K562 (cell line): ENCODE results near the gene PRKCE. TPM values are rescaled to one million over a fixed set of nuclear protein-coding genes. Genes with fewer than 3 reads are reported as not detected.

Experiments
- ATAC-seq: fragments of 200-7000 bp; cut with Tn5 transposase; 3 replicates; pipeline ENCODE4 v1.9.1; 2020; ENCODE audit warnings: moderate library complexity
- BruUV-seq: library from RNA; stranded (reverse); fragments of 400-500 nt; replicated peaks from 2 replicates; lab custom pipeline; 2021; lab: Mats Ljungman, UMichigan
- CTCF ChIA-PET: fragments of 300-600 bp; formaldehyde crosslinking; extraction: SDS; loops from one replicate; lab custom pipeline; 2021; ENCODE audit warnings: low intra/inter-chr PET ratio; lab: Yijun Ruan, JAX
- POLR2A ChIA-PET: fragments of 300-600, 350-650 bp; sonication (Branson Sonifier 250); formaldehyde crosslinking; extraction: SDS; loops from one replicate; lab custom pipeline; 2021; ENCODE audit warnings: antibody characterized with exemption, inconsistent platforms; lab: Yijun Ruan, JAX
- DNase-seq, 4 experiments: peaks; one replicate each; pipeline versions ENCODE4 v3.0.0 to v3.0.0-alpha.2; 2011 to 2018; ENCODE audit warnings: low spot score in 3 of 4, mixed read lengths in 3 of 4; ENCODE audit errors: extremely low read depth in 1 of 4
- FAIRE-seq: peaks from 2 replicates; lab custom pipeline; 2011; peaks lifted over from hg19 to GRCh38; lab: Jason Lieb, UNC
- H2AFZ ChIP-seq: 2 replicates; pipeline ENCODE4 v1.6.0; 2011; ENCODE audit warnings: low read depth, low read length, control low read depth, inconsistent platforms
- H3K27ac ChIP-seq: fragments of 200-600 bp; 3 replicates; pipeline ENCODE4 v1.8.0; 2011; ENCODE audit warnings: low read depth, mild to moderate bottlenecking, control low read depth, inconsistent platforms, low read length, moderate library complexity, mixed read lengths; ENCODE audit errors: extremely low read depth
- H3K27me3 ChIP-seq, 2 experiments: fragments of 300-600 bp in 1 of 2; 2 replicates in 1 of 2; 3 replicates in 1 of 2; pipeline versions ENCODE4 v1.6.0 to v1.8.0; 2011; ENCODE audit warnings: inconsistent platforms in 2 of 2, low read length in 2 of 2, mild to moderate bottlenecking in 1 of 2, mixed read lengths in 1 of 2, moderate library complexity in 1 of 2; ENCODE audit not compliant: control insufficient read depth in 2 of 2, insufficient read depth in 2 of 2
- H3K36me3 ChIP-seq: fragments of 300-600 bp; 3 replicates; pipeline ENCODE4 v1.8.0; 2011; ENCODE audit warnings: mild to moderate bottlenecking, low read length, inconsistent platforms; ENCODE audit not compliant: control insufficient read depth, insufficient read depth
- H3K4me1 ChIP-seq, 2 experiments: fragments of 200-600 bp in 1 of 2; replicated peaks in 1 of 2; 2 replicates in 1 of 2; 3 replicates in 1 of 2; pipeline versions ENCODE4 v1.5.1 to v1.8.0; 2011; ENCODE audit warnings: inconsistent platforms in 2 of 2, low read length in 2 of 2, mild to moderate bottlenecking in 1 of 2, mixed read lengths in 1 of 2, moderate library complexity in 1 of 2; ENCODE audit not compliant: control insufficient read depth in 2 of 2, insufficient read depth in 2 of 2
- H3K4me2 ChIP-seq: 2 replicates; pipeline ENCODE4 v1.6.1; 2011; ENCODE audit warnings: low read length, control low read depth, inconsistent platforms, mixed read lengths; ENCODE audit not compliant: insufficient read depth
- H3K4me3 ChIP-seq: fragments of 200-600 bp; sonication (generic), shearing (Covaris generic); 2 replicates; pipeline ENCODE4 v1.5.1; 2016; ENCODE audit warnings: control low read depth, inconsistent platforms
- H3K79me2 ChIP-seq: fragments of 200-600 bp; 3 replicates; pipeline ENCODE4 v1.8.0; 2011; ENCODE audit warnings: low read length, inconsistent platforms; ENCODE audit not compliant: control insufficient read depth, insufficient read depth
- H3K9ac ChIP-seq, 2 experiments: 2 replicates each; pipeline versions ENCODE4 v1.6.0 to v1.6.1; 2011; ENCODE audit warnings: low read depth in 2 of 2, low read length in 2 of 2, control low read depth in 1 of 2, inconsistent platforms in 1 of 2, mild to moderate bottlenecking in 1 of 2, mixed read lengths in 1 of 2; ENCODE audit not compliant: insufficient read depth in 1 of 2
- H3K9me1 ChIP-seq: one replicate; pipeline ENCODE4 v1.6.0; 2011; ENCODE audit warnings: inconsistent platforms, mild to moderate bottlenecking, low read length, moderate library complexity; ENCODE audit not compliant: control insufficient read depth, insufficient read depth
- H3K9me3 ChIP-seq: replicated peaks from 2 replicates; pipeline ENCODE4 v1.5.1; 2011; ENCODE audit warnings: low read depth, low read length, inconsistent platforms; ENCODE audit not compliant: control insufficient read depth, insufficient read depth
- H4K20me1 ChIP-seq: replicated peaks from 2 replicates; pipeline ENCODE4 v1.6.1; 2011; ENCODE audit warnings: low read length, inconsistent platforms, mixed read lengths; ENCODE audit not compliant: control insufficient read depth, insufficient read depth
- ATF2 ChIP-seq: sonication (generic); formaldehyde crosslinking; IDR thresholded peaks from 2 replicates; pipeline ENCODE4 v1.8.1; 2022; ENCODE audit warnings: missing genetic modification reagents
- DACH1 ChIP-seq: fragments of 450-650 bp; IDR thresholded peaks from 2 replicates; pipeline ENCODE4 v1.6.1; 2018; ENCODE audit not compliant: partially characterized antibody
- DPF2 ChIP-seq: fragments of 450-650 bp; IDR thresholded peaks from 2 replicates; pipeline ENCODE4 v1.6.1; 2016
- FOSL1 ChIP-seq: fragments of 200-800 bp; sonication (Bioruptor generic); conservative IDR thresholded peaks from 2 replicates; pipeline ENCODE4 v1.6.1; 2016; ENCODE audit warnings: missing genetic modification characterization, missing compliant biosample characterization
- LARP7 ChIP-seq: fragments of 450-650 bp; IDR thresholded peaks from 2 replicates; pipeline ENCODE4 v1.6.1; 2016
- MAX ChIP-seq: sonication (generic); formaldehyde crosslinking; IDR thresholded peaks from 2 replicates; pipeline ENCODE4 v1.9.0; 2022; ENCODE audit warnings: mild to moderate bottlenecking, missing genetic modification reagents
- MYNN ChIP-seq, 2 experiments: sonication (generic); formaldehyde crosslinking in 1 of 2; IDR thresholded peaks; 2 replicates each; pipeline versions ENCODE4 v1.5.0 to v1.6.1; 2016 to 2020; ENCODE audit warnings: antibody characterized with exemption in 1 of 2, missing genetic modification reagents in 1 of 2
- NCOA4 ChIP-seq: fragments of 450-650 bp; IDR thresholded peaks from 2 replicates; pipeline ENCODE4 v1.6.1; 2018; ENCODE audit warnings: mild to moderate bottlenecking; ENCODE audit not compliant: partially characterized antibody
- NCOR1 ChIP-seq: fragments of 450-650 bp; IDR thresholded peaks from 2 replicates; pipeline ENCODE4 v1.6.1; 2016; ENCODE audit warnings: mild to moderate bottlenecking, moderate library complexity
- NR2C1 ChIP-seq, 2 experiments: fragments of 450-650 bp; IDR thresholded peaks; 2 replicates each; pipeline ENCODE4 v1.6.1; 2017; ENCODE audit warnings: mild to moderate bottlenecking in 2 of 2, antibody characterized with exemption in 1 of 2, inconsistent platforms in 1 of 2, missing compliant biosample characterization in 1 of 2, missing genetic modification characterization in 1 of 2
- POLR2G ChIP-seq: fragments of 200-400 bp; formaldehyde crosslinking; IDR thresholded peaks from 2 replicates; pipeline ENCODE4 v1.6.1; 2017; ENCODE audit warnings: low read depth, mild to moderate bottlenecking, antibody characterized with exemption, low read length, moderate library complexity
- SMAD2 ChIP-seq: fragments of 150-350 bp; IDR thresholded peaks from 2 replicates; pipeline ENCODE4 v1.6.1; 2014; ENCODE audit warnings: low read depth, mild to moderate bottlenecking, low read length
- SMAD4 ChIP-seq: fragments of 250-450 bp; sonication (Bioruptor Pico); conservative IDR thresholded peaks from 2 replicates; pipeline ENCODE4 v1.8.0; 2021; ENCODE audit warnings: inconsistent platforms, mild to moderate bottlenecking, moderate library complexity
- SMARCB1 ChIP-seq: IDR thresholded peaks from 2 replicates; pipeline ENCODE4 v1.6.1; 2011; ENCODE audit warnings: improper control_type of control experiment, low read depth; ENCODE audit not compliant: insufficient read length
- SNRNP70 ChIP-seq: fragments of 200-400 bp; formaldehyde crosslinking; optimal IDR thresholded peaks from 2 replicates; pipeline ENCODE3; 2017; ENCODE audit warnings: low read depth, low read length
- TCFL5 ChIP-seq: fragments of 250-450 bp; sonication (Bioruptor Pico); conservative IDR thresholded peaks from 2 replicates; pipeline ENCODE4 v1.6.1; 2021; ENCODE audit warnings: mild to moderate bottlenecking, moderate library complexity, matching md5 sums
- THRAP3 ChIP-seq: fragments of 450-650 bp; IDR thresholded peaks from 2 replicates; pipeline ENCODE4 v1.6.1; 2016; ENCODE audit warnings: mild to moderate bottlenecking, inconsistent platforms, borderline replicate concordance
- THRB ChIP-seq: fragments of 450-650 bp; formaldehyde crosslinking; conservative IDR thresholded peaks from 2 replicates; pipeline ENCODE4 v1.4.0; 2022; ENCODE audit warnings: mild to moderate bottlenecking, missing genetic modification characterization
- TRIM28 ChIP-seq: fragments of 450-650 bp; IDR thresholded peaks from 2 replicates; pipeline ENCODE4 v1.6.1; 2017
- YBX1 ChIP-seq: fragments of 450-650 bp; IDR thresholded peaks from 2 replicates; pipeline ENCODE4 v1.7.1; 2016; ENCODE audit warnings: mild to moderate bottlenecking
- ZBTB8A ChIP-seq: fragments of 450-650 bp; IDR thresholded peaks from 2 replicates; pipeline ENCODE4 v1.6.1; 2018; ENCODE audit warnings: mild to moderate bottlenecking, moderate library complexity; ENCODE audit not compliant: partially characterized antibody
- ZNF696 ChIP-seq: fragments of 250-450 bp; sonication (Bioruptor Pico); conservative IDR thresholded peaks from 2 replicates; pipeline ENCODE4 v1.4.0; 2020; ENCODE audit warnings: mild to moderate bottlenecking, moderate library complexity
- WGBS: fragments of 100-300 bp; shearing (Covaris generic); methylation state at CpG from one replicate; pipeline ENCODE4 v1.1.6; 2016; ENCODE audit warnings: low coverage, mixed read lengths; ENCODE audit not compliant: insufficient coverage; ENCODE audit errors: missing lambda C conversion rate; 5-methylcytosine and 5-hydroxymethylcytosine counted together
- in situ Hi-C: fragments of 300-500 bp; cut with MboI; formaldehyde crosslinking; loops from 4 replicates; pipeline ENCODE4 v1.15.0; 2018; ENCODE audit warnings: inconsistent platforms, mixed read lengths
- intact Hi-C: fragments of 100-400 bp; cut with micrococcal nuclease; formaldehyde crosslinking; loops from 2 replicates; pipeline ENCODE4 v1.14.2; 2022
- polyA plus RNA-seq, 8 experiments: library from polyadenylated mRNA; depleted of rRNA in 4 of 8; stranded (reverse) in 5 of 8; unstranded in 3 of 8; fragments of >200 nt; fragmentation: Nextera tagmentation in 2 of 8; fragmentation: Illumina TruSeq in 1 of 8; extraction: Ambion mirVana in 2 of 8; extraction: Trizol in 1 of 8; gene quantifications; 2 replicates each; pipeline versions ENCODE4 v1.2.1 to v1.2.3, GENCODE V29; 2011 to 2014; ENCODE audit warnings: inconsistent platforms in 1 of 8, missing spikeins in 1 of 8
- total RNA-seq, 7 experiments: library from RNA; depleted of rRNA in 6 of 7; stranded (reverse); fragments of >200 nt in 6 of 7; fragmentation: Illumina TruSeq in 2 of 7; extraction: Trizol in 2 of 7; gene quantifications; 2 replicates each; pipeline versions ENCODE4 v1.2.1 to v1.2.3, GENCODE V29; 2011 to 2021; ENCODE audit warnings: low replicate concordance in 1 of 7

PRKCE gene
- total and polyA plus RNA-seq, 9 of the 15 experiments (the other 6 are each of a cell fraction or from before 2014, with no cell fraction given) = 0.06 to 1.0 (median 0.22) TPM; not detected in 1

GRCh38 chr2:45826884-45827635 is 175.6 kb downstream of the PRKCE start:
- H3K27me3 ChIP-seq = peaks cover 6 to 22% of the 10 kb centered on the region in 2 experiments; a peak in 4 of 5 replicates
- ATAC-seq (no peak), DNase-seq (no peak), FAIRE-seq (no peak)
- no peak overlapping the region for H3K27ac ChIP-seq
- H3K4me3 ChIP-seq = no peak overlapping the region
- H3K4me1 ChIP-seq = no peaks in the 10 kb centered on the region; a peak in 2 of 5 replicates
- no peak overlapping the region for H3K4me2 ChIP-seq
- CTCF ChIA-PET = no interaction called here
- H2AFZ ChIP-seq = no peak overlapping the region
- no TSS peak for BruUV-seq
- H4K20me1 ChIP-seq = no peaks in the 10 kb centered on the region
- 3% methylated on average over 9 of the region's 10 CpGs for WGBS
- H3K9me3 ChIP-seq = 0 out of 2 replicates have a peak, but pooled peaks cover 2% of the 10 kb centered on the region
- H3K9me1 ChIP-seq = no peaks in the 10 kb centered on the region
- no peaks in the 10 kb centered on the region for H3K36me3 ChIP-seq
- H3K79me2 ChIP-seq = no peaks in the 10 kb centered on the region
- intact Hi-C loops (no loop called here), in situ Hi-C loops (no loop called here)
- no peak overlapping the region for H3K9ac ChIP-seq
- POLR2A ChIA-PET = interaction anchor here (0.7 kb wide), 1 partner anchor 1212 kb away, joined by 3 read pairs; no protein-coding TSS in a partner anchor
- no peak for TF ChIP-seq THRAP3
- TF ChIP-seq DPF2 = no peak
- TF ChIP-seq YBX1 = no peak
- peak; percentile 38; the same call in 1 of the 2 replicates for TF ChIP-seq MAX (CRISPR knock-in tag)
- TF ChIP-seq MYNN (IDR thresholded peaks at IDR 0.05) = no peak
- TF ChIP-seq MYNN (CRISPR knock-in tag; IDR thresholded peaks at IDR 0.05) = no peak
- no peak for TF ChIP-seq ZBTB8A
- no peak for TF ChIP-seq TRIM28
- TF ChIP-seq SMAD2 = no peak
- TF ChIP-seq SMARCB1 = no peak
- no peak for TF ChIP-seq NCOR1
- no peak for TF ChIP-seq POLR2G
- TF ChIP-seq ZNF696 (CRISPR knock-in tag) = no peak
- no peak for TF ChIP-seq THRB (CRISPR knock-in tag)
- no peak for TF ChIP-seq LARP7
- no peak for TF ChIP-seq SMAD4 (CRISPR knock-in tag)
- no peak for TF ChIP-seq DACH1
- no peak for TF ChIP-seq NR2C1 (IDR thresholded peaks at IDR 0.05)
- no peak for TF ChIP-seq NR2C1 (tag; IDR thresholded peaks at IDR 0.05)
- no peak for TF ChIP-seq SNRNP70
- no peak for TF ChIP-seq TCFL5 (CRISPR knock-in tag)
- no peak for TF ChIP-seq ATF2 (CRISPR knock-in tag)
- TF ChIP-seq FOSL1 (tag) = no peak
- no peak for TF ChIP-seq NCOA4
